22Rv1 (cell line): ENCODE data around the gene STX2.

Experiments
- ZFX ChIP-seq: fragments of 450-650 bp; IDR thresholded peaks from 2 replicates; pipeline ENCODE4 v1.6.1; 2017; ENCODE audit warnings: antibody characterized with exemption, borderline replicate concordance
- TF ChIP-seq, protein P1 (sequence below): fragments of 450-650 bp; IDR thresholded peaks from 2 replicates; pipeline ENCODE4 v1.5.1; 2017; ENCODE audit warnings: mild to moderate bottlenecking

DNA sequence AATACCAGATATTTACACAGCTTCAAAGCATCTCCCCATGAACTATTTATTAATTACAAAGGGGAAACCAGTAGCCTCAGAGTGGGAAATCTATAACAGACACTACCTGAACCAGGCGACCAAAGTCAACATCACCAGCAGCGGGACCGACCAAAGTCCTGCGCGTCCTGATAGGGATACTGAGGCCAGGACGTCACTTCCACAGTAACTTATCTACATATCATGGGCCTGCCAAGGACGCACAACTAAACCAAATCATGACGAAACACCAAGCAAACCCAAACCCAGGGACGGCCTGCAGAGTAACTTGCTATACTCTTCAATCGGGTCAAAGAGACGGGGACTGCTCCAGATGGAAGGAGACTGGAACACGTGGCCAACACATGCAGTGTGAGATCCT lies 96.9 kb downstream of the STX2 start:
- TF ChIP-seq, protein P1, sequence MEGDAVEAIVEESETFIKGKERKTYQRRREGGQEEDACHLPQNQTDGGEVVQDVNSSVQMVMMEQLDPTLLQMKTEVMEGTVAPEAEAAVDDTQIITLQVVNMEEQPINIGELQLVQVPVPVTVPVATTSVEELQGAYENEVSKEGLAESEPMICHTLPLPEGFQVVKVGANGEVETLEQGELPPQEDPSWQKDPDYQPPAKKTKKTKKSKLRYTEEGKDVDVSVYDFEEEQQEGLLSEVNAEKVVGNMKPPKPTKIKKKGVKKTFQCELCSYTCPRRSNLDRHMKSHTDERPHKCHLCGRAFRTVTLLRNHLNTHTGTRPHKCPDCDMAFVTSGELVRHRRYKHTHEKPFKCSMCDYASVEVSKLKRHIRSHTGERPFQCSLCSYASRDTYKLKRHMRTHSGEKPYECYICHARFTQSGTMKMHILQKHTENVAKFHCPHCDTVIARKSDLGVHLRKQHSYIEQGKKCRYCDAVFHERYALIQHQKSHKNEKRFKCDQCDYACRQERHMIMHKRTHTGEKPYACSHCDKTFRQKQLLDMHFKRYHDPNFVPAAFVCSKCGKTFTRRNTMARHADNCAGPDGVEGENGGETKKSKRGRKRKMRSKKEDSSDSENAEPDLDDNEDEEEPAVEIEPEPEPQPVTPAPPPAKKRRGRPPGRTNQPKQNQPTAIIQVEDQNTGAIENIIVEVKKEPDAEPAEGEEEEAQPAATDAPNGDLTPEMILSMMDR = no peak
- no peak for TF ChIP-seq ZFX
